ACC112 (cell line): ENCODE data around the gene CTBP1.
"Not testable (repeated sequence)": the region's sequence is repeated elsewhere in the genome, so short reads cannot be mapped to it uniquely, and the experiment has no call there.

Experiments
- H2AFZ ChIP-seq: fragments of 200-600 bp; sonication (generic); one replicate; pipeline ENCODE4 v1.6.0; 2017; ENCODE audit warnings: antibody characterized with exemption, low read length; ENCODE audit not compliant: unreplicated experiment
- H3K27ac ChIP-seq: fragments of 200-600 bp; sonication (generic); 2 replicates; pipeline ENCODE4 v1.5.1; 2014; ENCODE audit warnings: low read depth, mild to moderate bottlenecking, antibody characterized with exemption, low read length, moderate library complexity
- H3K27me3 ChIP-seq: fragments of 200-600 bp; sonication (generic); 2 replicates; pipeline ENCODE4 v1.6.1; 2014; ENCODE audit warnings: mild to moderate bottlenecking, antibody characterized with exemption, low read length, moderate library complexity, mixed read lengths; ENCODE audit not compliant: insufficient read depth
- H3K36me3 ChIP-seq: fragments of 200-600 bp; sonication (generic); 2 replicates; pipeline ENCODE4 v1.6.1; 2016; ENCODE audit warnings: mild to moderate bottlenecking, antibody characterized with exemption, low read length, moderate library complexity, mixed read lengths; ENCODE audit not compliant: insufficient read depth
- H3K4me1 ChIP-seq: fragments of 200-600 bp; sonication (generic); one replicate; pipeline ENCODE4 v1.6.1; 2016; ENCODE audit warnings: low read length, mixed read lengths; ENCODE audit not compliant: insufficient read depth, unreplicated experiment, control insufficient read depth
- H3K4me3 ChIP-seq: fragments of 200-600 bp; sonication (generic); 2 replicates; pipeline ENCODE4 v1.5.1; 2014; ENCODE audit warnings: mild to moderate bottlenecking, low read depth, low read length
- H3K79me2 ChIP-seq: fragments of 200-600 bp; sonication (generic); one replicate; pipeline ENCODE4 v1.6.0; 2016; ENCODE audit warnings: low read length; ENCODE audit not compliant: control insufficient read depth, unreplicated experiment, insufficient read depth

CTBP1 gene

DNA sequence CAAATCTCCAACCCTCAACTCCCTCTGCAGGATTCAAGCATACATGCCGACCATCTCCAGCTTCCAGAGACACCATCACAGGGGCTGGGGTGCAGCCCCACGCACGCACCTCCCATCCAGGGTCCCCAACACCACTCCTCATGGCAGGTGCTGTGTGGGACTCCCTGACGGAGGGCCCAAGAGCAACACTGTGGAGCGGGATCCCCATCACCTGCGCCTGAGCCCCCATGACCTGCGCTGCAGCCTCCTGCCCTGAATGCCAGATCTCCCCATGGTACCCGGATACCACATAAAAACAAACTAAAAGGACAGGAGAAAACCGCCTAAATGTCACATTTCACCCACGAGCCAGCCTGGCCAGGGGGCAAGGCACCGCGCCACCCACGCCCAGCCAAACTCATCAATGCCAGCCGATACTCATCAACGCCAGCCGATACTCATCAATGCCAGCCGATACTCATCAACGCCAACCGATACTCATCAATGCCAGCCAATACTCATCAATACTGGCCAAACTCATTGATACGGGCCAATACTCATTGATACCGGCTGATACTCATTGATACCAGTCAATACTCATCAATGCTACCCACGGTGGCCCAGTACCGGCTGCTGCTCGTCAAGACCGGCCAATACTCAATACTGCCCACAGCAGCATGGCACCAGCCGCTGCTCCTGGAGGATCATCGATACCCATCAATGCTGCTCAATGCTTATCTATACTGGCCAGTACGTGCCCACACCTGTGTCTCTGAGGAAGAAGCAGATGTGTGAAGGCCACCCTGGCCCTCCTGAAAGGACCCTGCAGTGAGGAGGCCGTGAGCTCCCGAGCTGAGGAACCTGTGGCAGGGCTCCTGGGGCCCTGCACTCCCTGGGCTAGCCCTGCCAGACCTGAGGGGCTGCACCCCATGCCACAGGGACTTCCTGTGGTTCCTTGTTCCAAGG is 6.2 kb downstream of the CTBP1 start:
- H3K27me3 ChIP-seq = no peaks in the 10 kb centered on the region
- no peak overlapping the region for H3K27ac ChIP-seq
- H2AFZ ChIP-seq = no peak overlapping the region
- no peak overlapping the region for H3K4me3 ChIP-seq
- peaks cover 91% of the 10 kb centered on the region for H3K79me2 ChIP-seq
- peaks cover 12% of the 10 kb centered on the region; the same call in 1 of the 2 replicates for H3K36me3 ChIP-seq
- H3K4me1 ChIP-seq = peaks cover 15% of the 10 kb centered on the region

GRCh38 chr4:1241936-1242505 is 6.9 kb downstream of the CTBP1 start:
- Histone ChIP-seq H3K27me3 (no peaks in the 10 kb centered on the region), H2AFZ (no peak overlapping the region), H3K27ac (no peak overlapping the region), H3K4me3 (no peak overlapping the region), H3K4me1 (peaks cover 15% of the 10 kb centered on the region), H3K79me2 (peaks cover 83% of the 10 kb centered on the region), H3K36me3 (peaks cover 12% of the 10 kb centered on the region; the same call in 1 of the 2 replicates)

- Histone ChIP-seq H3K4me3 (no peak overlapping the region), H3K27me3 (no peaks in the 10 kb centered on the region), H3K27ac (no peak overlapping the region), H2AFZ (no peak overlapping the region), H3K36me3 (peaks cover 12% of the 10 kb centered on the region; the same call in 1 of the 2 replicates), H3K4me1 (peaks cover 9% of the 10 kb centered on the region), H3K79me2 (peaks cover 78% of the 10 kb centered on the region)
Measured at GRCh38 chr4:1241466-1241935, 7.4 kb downstream of the CTBP1 start.

DNA sequence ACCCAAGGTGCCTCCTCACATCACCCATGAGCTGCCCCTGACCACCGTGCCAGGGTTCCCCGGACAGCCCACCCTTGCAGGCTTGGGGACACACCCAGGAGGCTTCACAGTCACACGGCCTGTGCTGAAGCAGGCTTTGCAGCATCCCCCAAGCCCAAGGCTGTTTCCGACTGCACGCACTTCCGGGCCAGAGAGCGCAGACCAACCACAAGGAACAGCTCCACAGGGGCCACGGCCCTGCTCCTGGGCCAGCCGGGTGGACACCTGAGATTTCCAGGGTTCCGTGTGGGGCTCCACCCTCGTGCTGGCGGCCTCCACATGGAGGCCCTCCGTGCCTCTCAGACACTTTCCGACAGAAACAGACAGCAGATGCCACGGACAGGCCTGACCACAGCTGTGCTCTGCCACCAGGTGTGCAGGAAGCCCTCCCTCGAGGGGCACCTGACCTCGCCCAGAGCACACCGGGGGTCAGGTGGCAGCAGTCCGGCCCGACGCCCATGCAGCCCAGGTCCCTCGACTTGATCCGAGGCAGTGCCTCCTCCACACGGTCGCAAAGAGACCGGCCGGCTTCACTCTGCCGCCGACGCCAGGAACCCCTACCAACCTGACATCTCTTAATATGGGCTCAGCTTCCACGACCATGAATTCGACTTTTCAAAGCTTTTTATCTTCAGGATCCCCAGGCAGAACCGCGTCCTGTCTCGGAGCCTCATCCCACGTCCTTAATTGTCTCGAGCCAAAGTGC is 8.0 kb downstream of the CTBP1 start:
- Histone ChIP-seq H3K4me1 (peaks cover 3% of the 10 kb centered on the region), H2AFZ (no peak overlapping the region), H3K27ac (no peak overlapping the region), H3K27me3 (no peaks in the 10 kb centered on the region), H3K4me3 (no peak overlapping the region), H3K79me2 (peaks cover 72% of the 10 kb centered on the region), H3K36me3 (peaks cover 16% of the 10 kb centered on the region; the same call in 1 of the 2 replicates)

DNA sequence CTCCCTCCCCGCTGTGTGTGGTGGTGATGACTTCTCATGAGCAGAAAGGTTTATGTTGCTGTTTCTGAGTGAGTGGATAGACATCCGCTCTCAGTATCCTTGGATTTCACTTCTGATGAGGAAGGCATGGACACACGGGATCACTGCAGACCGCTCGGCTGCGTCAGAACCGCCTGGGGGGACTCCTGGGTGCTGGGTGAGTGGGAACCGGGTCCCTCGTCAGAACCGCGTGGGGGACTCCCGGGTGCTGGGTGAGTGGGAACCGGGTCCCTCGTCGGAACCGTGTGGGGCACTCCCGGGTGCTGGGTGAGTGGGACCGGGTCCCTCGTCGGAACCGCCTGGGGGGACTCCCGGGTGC is 9.0 kb downstream of the CTBP1 start:
- Histone ChIP-seq H2AFZ (no peak overlapping the region), H3K27ac (no peak overlapping the region), H3K27me3 (no peaks in the 10 kb centered on the region), H3K79me2 (peaks cover 62% of the 10 kb centered on the region), H3K36me3 (peaks cover 25% of the 10 kb centered on the region; the same call in 1 of the 2 replicates), H3K4me1 (no peaks in the 10 kb centered on the region), H3K4me3 (no peak overlapping the region)

DNA sequence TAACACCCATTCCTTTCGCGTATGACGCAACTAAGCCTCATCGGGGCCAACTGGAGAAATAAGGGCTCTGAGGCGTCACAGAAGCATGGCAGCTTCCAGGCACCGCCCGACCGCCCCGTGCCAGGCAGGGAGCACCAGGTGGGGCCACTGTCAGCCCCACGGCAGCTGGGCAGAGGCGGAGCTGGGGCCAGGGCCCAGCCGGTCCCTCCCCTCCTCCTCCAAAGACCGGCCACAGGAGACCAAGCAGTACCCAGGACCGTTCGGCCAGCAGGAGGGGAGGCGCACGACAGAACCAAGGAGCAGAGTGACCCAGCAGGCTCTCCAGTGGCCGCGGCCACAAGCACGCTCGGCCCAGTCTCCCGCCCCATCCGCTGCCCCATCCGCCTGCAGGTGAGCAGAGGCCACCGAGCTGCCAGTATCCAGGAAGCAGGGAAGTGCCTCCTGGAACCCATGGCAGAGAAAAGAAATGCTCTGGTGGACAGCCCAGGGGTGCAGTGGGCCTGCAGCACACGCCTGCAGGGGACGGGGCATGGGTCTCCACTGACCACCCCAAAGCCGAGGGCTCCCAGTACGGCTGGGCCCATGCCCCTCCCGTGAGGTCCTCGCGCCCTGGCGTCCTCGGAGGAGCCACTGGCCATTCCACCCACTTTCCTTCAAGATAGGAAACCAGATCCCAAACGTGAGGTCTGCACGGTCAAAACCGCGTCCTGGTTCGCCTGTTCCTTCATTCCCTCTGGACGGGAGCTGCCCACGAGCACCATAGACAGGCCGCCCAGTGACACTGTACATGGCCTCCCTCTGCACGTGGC is 9.6 kb downstream of the CTBP1 start:
- Histone ChIP-seq H3K27me3 (no peaks in the 10 kb centered on the region), H3K36me3 (peaks cover 30% of the 10 kb centered on the region; the same call in 1 of the 2 replicates), H3K27ac (no peak overlapping the region), H3K4me3 (no peak overlapping the region), H2AFZ (no peak overlapping the region), H3K79me2 (peaks cover 57% of the 10 kb centered on the region), H3K4me1 (peaks cover 1% of the 10 kb centered on the region)

DNA sequence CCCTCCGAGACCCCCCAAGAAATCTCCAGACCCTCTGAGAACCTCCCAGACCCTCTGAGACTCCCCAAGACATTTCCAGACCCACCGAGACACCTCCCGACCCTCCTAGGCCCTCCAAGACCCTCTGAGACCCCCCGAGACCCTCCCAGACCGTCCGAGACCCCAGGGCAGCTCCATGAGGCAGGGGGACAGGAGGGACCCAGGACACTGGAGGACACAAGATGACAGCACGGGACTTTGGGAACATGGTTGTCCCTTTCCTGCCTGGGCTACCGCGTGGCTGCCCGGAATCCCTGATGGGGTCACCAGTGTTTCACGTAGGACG is 10.3 kb downstream of the CTBP1 start:
- no peak overlapping the region for H2AFZ ChIP-seq
- no peaks in the 10 kb centered on the region for H3K27me3 ChIP-seq
- H3K27ac ChIP-seq = no peak overlapping the region
- peaks cover 37% of the 10 kb centered on the region; the same call in 1 of the 2 replicates for H3K36me3 ChIP-seq
- H3K4me1 ChIP-seq = peaks cover 4% of the 10 kb centered on the region
- H3K4me3 ChIP-seq = no peak overlapping the region
- peaks cover 52% of the 10 kb centered on the region for H3K79me2 ChIP-seq

- H3K27ac ChIP-seq = no peak overlapping the region
- H2AFZ ChIP-seq = no peak overlapping the region
- H3K36me3 ChIP-seq = peaks cover 40% of the 10 kb centered on the region; the same call in 1 of the 2 replicates
Measured at GRCh38 chr4:1237981-1238675, 10.8 kb downstream of the CTBP1 start.

GRCh38 chr4:1237261-1237660 is 11.7 kb downstream of the CTBP1 start:
- H3K79me2 ChIP-seq = peaks cover 39% of the 10 kb centered on the region
- H3K27ac ChIP-seq, H3K4me1 ChIP-seq, H3K27me3 ChIP-seq, H2AFZ ChIP-seq, H3K4me3 ChIP-seq: not testable (repeated sequence)
- H3K36me3 ChIP-seq = peaks cover 44% of the 10 kb centered on the region; the same call in 1 of the 2 replicates

More at GRCh38 chr4:1237981-1238675, 10.8 kb downstream of the CTBP1 start:
- peaks cover 4% of the 10 kb centered on the region for H3K4me1 ChIP-seq
- peaks cover 48% of the 10 kb centered on the region for H3K79me2 ChIP-seq
- H3K4me3 ChIP-seq = no peak overlapping the region
- no peaks in the 10 kb centered on the region for H3K27me3 ChIP-seq
